ENCODE measurements around the gene BLVRA. TPM values are rescaled to one million over a fixed set of nuclear protein-coding genes. Genes with fewer than 3 reads are reported as not detected.
"Not testable (repeated sequence)": the region's sequence is repeated elsewhere in the genome, so short reads cannot be mapped to it uniquely, and the experiment has no call there.

BLVRA gene
- total and polyA plus RNA-seq, 2 donors (not counting 1 experiment from before 2014, with no cell fraction given) = 72.8 to 108 TPM

- Histone ChIP-seq H3K9me3 (ENCODE audit: control insufficient read depth, insufficient read depth, low read depth, low read length) (no peaks in the 10 kb centered on the region), H3K4me1 (ENCODE audit: control insufficient read depth, extremely low read depth, insufficient read depth, low read length) (no peaks in the 10 kb centered on the region), H3K27me3 (ENCODE audit: control insufficient read depth, insufficient read depth, low read length) (peaks cover 14% of the 10 kb centered on the region), H3K36me3 (ENCODE audit: control insufficient read depth, insufficient read depth, low read length) (no peaks in the 10 kb centered on the region), H3K4me3 (replicated peaks in 1 of 4; ENCODE audit: control extremely low read depth in 1 of 4, insufficient read depth in 1 of 4, low read depth in 3 of 4, low read length in 4 of 4) (no peak overlapping the region), H3K9ac (ENCODE audit: insufficient read depth, low read length) (no peak overlapping the region), H3K4me2 (ENCODE audit: extremely low read depth, insufficient read depth, low read length) (no peak overlapping the region), H3K79me2 (ENCODE audit: control insufficient read depth, insufficient read depth, low read length) (no peaks in the 10 kb centered on the region), H3K27ac (ENCODE audit: insufficient read depth, low read length) (no peak overlapping the region), H2AFZ (ENCODE audit: low read length) (no peak overlapping the region), H4K20me1 (ENCODE audit: control insufficient read depth, extremely low read depth, insufficient read depth, low read length) (no peaks in the 10 kb centered on the region)
- DNase-seq (ENCODE audit: low read depth in 2 of 2) = no peak
- no peak for TF ChIP-seq EZH2 (IDR thresholded peaks at IDR 0.05; ENCODE audit: low read length, missing control alignments)
- TF ChIP-seq, protein P1, sequence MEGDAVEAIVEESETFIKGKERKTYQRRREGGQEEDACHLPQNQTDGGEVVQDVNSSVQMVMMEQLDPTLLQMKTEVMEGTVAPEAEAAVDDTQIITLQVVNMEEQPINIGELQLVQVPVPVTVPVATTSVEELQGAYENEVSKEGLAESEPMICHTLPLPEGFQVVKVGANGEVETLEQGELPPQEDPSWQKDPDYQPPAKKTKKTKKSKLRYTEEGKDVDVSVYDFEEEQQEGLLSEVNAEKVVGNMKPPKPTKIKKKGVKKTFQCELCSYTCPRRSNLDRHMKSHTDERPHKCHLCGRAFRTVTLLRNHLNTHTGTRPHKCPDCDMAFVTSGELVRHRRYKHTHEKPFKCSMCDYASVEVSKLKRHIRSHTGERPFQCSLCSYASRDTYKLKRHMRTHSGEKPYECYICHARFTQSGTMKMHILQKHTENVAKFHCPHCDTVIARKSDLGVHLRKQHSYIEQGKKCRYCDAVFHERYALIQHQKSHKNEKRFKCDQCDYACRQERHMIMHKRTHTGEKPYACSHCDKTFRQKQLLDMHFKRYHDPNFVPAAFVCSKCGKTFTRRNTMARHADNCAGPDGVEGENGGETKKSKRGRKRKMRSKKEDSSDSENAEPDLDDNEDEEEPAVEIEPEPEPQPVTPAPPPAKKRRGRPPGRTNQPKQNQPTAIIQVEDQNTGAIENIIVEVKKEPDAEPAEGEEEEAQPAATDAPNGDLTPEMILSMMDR (conservative IDR thresholded peaks at IDR 0.05 in 1 of 2, IDR thresholded peaks at IDR 0.05 in 1 of 2; ENCODE audit: low read depth in 1 of 2, low read length in 2 of 2) = no peak
Measured at GRCh38 chr7:43823941-43824340, 65.5 kb downstream of the BLVRA start.

GRCh38 chr7:43824513-43824912 lies 66.0 kb downstream of the BLVRA start:
- H3K4me1 ChIP-seq (ENCODE audit: control insufficient read depth, extremely low read depth, insufficient read depth, low read length); H3K36me3 ChIP-seq (ENCODE audit: control insufficient read depth, insufficient read depth, low read length); H2AFZ ChIP-seq (ENCODE audit: low read length); H3K4me3 ChIP-seq (replicated peaks in 1 of 4; ENCODE audit: control extremely low read depth in 1 of 4, insufficient read depth in 1 of 4, low read depth in 3 of 4, low read length in 4 of 4); H3K4me2 ChIP-seq (ENCODE audit: extremely low read depth, insufficient read depth, low read length); DNase-seq (ENCODE audit: low read depth in 2 of 2); H3K79me2 ChIP-seq (ENCODE audit: control insufficient read depth, insufficient read depth, low read length); H4K20me1 ChIP-seq (ENCODE audit: control insufficient read depth, extremely low read depth, insufficient read depth, low read length); H3K9me3 ChIP-seq (ENCODE audit: control insufficient read depth, insufficient read depth, low read depth, low read length); H3K27ac ChIP-seq (ENCODE audit: insufficient read depth, low read length); H3K9ac ChIP-seq (ENCODE audit: insufficient read depth, low read length): not testable (repeated sequence)
- peaks cover 14% of the 10 kb centered on the region for H3K27me3 ChIP-seq (ENCODE audit: control insufficient read depth, insufficient read depth, low read length)

- Histone ChIP-seq H3K9me3 (ENCODE audit: control insufficient read depth, insufficient read depth, low read depth, low read length) (no peaks in the 10 kb centered on the region), H3K27ac (ENCODE audit: insufficient read depth, low read length) (no peak overlapping the region), H3K4me1 (ENCODE audit: control insufficient read depth, extremely low read depth, insufficient read depth, low read length) (no peaks in the 10 kb centered on the region), H3K36me3 (ENCODE audit: control insufficient read depth, insufficient read depth, low read length) (no peaks in the 10 kb centered on the region), H4K20me1 (ENCODE audit: control insufficient read depth, extremely low read depth, insufficient read depth, low read length) (no peaks in the 10 kb centered on the region), H3K4me3 (replicated peaks in 1 of 4; ENCODE audit: control extremely low read depth in 1 of 4, insufficient read depth in 1 of 4, low read depth in 3 of 4, low read length in 4 of 4) (no peak overlapping the region), H3K4me2 (ENCODE audit: extremely low read depth, insufficient read depth, low read length) (no peak overlapping the region), H3K9ac (ENCODE audit: insufficient read depth, low read length) (no peak overlapping the region), H3K27me3 (ENCODE audit: control insufficient read depth, insufficient read depth, low read length) (peaks cover 14% of the 10 kb centered on the region), H2AFZ (ENCODE audit: low read length) (no peak overlapping the region), H3K79me2 (ENCODE audit: control insufficient read depth, insufficient read depth, low read length) (no peaks in the 10 kb centered on the region)
- no peak for TF ChIP-seq EZH2 (IDR thresholded peaks at IDR 0.05; ENCODE audit: low read length, missing control alignments)
- TF ChIP-seq, protein P1 (conservative IDR thresholded peaks at IDR 0.05 in 1 of 2, IDR thresholded peaks at IDR 0.05 in 1 of 2; ENCODE audit: low read depth in 1 of 2, low read length in 2 of 2) = no peak
- DNase-seq (ENCODE audit: low read depth in 2 of 2) = peak; percentile 3 to 41
Measured at GRCh38 chr7:43824963-43825362, 66.5 kb downstream of the BLVRA start.
